HG02938 (cell line): ENCODE data around the gene TLE5.
A peak's percentile ranks its signal among the peaks of the same experiment; 100 is the strongest.
"Not testable (repeated sequence)": the region's sequence is repeated elsewhere in the genome, so short reads cannot be mapped to it uniquely, and the experiment has no call there.

Source experiments
- ATAC-seq: cut with Tn5 transposase; IDR thresholded peaks from one replicate; pipeline ENCODE4 v1.9.1; 2021; ENCODE audit warnings: mild to moderate bottlenecking, moderate library complexity; ENCODE audit not compliant: unreplicated experiment

Gene TLE5

DNA sequence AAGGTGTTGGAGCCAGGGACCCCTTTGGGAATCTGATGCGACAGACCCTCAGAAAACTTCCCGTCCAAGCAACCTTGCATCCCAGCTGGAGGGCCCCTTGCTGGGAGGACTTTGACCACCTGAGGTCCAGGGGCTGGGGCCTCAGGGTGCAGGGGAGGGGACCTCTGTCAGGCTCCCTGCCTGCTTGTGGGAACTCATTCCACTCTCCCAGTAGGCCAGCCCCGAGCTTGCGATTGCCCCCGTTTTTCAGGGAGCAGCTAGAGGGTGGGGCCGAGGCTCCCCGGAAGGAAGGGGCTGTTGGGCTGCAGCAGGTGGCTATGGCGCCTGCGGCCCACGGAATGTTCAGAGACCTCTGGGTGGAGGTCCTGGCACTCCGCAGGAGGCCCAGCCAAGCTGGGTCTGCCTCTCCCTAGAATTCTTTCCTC lies 34.6 kb upstream of the TLE5 start:
- no peak for ATAC-seq

DNA sequence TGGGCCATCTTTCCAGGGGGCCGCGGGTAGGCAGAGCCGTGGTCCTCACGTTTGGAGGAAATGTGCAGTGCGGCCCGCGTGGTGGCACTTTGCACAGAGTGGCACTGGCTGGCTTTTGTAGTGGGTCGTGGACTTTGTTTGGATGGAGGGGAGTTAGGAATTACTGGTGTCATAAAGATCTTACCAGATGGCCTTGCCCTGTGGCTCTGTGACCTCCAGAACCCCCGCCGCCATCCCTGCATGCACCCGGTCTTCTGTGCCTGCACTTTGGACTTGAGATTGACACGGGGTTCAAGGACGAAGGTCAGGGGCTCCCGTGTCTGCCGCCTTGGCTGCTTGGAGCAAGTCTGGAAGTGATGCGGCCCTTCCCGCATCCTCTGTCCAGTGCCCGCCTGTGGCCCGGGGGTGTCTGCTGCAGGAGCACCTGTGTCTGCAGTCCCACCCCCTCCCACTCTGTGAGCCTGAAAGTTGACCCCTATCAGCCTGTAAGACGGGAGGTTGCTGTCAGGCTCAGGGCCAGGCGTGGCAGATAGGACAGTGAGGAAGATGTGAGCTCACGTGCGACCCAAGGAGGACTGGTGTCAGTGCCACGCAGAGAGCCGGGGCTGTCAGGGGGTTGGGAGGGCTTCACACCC lies 34.1 kb upstream of the TLE5 start:
- ATAC-seq = no peak

DNA sequence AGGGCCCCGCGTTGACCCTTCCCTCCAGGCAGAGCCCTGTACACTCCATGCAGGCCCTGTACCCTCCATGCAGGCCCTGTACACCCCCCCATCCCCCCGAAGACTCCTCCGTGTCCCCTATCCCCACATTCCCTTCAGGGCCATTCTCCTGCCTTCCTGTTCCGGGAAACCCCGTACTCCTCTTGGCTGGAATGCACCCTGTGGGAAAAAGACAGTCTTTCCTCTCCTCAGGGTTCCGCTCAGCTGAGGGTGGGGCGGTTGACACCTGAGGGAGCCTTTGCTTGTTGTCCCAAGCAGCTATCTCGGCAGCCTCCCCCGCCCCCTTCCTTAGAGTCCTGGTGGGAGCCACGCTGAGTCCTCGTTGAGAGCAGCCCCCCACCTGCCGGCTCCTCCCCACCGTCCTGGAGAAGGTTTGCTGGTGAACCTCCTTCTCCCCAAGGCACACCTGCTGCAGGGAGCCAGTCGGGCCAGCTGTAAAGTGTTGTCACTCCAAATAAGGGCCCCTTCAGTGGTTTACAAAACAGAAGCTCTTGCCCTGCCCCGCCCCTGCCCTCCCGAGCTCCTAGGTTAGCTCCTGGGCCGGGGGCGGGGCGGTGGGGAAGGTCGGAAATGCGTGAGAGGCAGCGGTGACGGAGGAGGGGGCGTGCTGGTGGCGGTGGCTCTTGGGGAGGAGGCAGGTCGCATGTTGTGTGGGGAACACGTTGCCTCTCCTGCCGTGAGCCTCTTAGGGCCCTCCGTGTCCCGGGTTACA lies 33.3 kb upstream of the TLE5 start:
- ATAC-seq = no peak

DNA sequence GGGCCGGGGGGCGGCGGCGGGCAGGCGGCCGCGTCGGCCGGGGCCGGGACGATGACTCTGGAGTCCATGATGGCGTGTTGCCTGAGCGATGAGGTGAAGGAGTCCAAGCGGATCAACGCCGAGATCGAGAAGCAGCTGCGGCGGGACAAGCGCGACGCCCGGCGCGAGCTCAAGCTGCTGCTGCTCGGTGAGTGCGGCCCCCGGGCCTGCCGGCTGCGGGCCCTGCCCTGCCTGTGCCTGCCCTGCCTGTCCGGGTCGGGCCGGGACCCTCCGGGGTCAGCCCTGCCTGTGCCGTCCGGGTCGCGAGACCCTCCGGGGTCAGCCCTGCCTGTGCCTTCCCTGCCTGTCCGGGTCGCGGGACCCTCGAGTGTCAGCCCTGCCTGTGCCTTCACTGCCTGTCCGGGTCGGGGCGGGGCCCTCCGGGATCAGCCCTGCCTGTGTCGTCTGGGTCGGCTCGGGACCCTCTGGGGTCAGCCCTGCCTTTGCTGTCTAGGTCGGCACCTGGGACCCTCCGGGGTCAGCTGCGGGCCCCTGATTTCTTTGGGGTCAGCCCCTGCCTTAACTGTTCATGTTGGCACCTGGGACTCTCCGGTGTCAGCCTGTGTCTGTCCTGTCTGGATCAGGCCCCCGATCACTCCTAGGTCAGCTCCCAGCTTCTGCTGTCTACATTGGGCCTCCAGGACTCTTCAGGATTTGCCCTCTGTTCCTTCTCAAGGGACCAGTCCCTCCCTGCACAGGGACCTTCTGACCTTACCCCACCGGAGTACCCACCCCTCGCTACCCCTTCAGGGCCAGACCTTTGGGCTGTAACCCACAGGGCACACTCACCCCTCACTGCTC lies 32.5 kb upstream of the TLE5 start:
- no peak for ATAC-seq

DNA sequence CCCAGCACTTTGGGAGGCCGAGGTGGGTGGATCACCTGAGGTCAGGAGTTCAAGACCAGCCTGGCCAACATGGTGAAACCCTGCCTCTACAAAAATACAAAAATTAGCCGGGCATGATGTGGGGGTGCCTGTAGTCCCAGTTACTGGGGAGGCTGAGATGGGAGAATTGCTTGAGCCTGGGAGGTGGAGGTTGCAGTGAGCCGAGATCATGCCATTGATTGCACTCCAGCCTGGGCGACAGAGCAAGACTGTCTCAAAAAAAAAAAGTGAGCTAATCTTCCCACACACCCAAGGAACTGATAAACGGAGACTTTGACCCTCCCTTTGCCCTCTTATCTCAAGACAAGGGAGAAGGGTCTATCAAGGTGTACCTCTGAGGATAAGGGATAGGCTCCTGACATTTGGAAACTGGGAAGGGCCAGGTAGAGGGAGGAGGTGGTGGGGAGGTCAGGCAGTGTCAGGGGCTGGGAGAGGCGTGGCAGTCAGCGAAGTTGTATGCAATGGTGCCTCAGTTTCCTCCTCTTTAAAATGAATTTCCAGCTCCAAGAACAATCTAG lies 27.1 kb upstream of the TLE5 start:
- ATAC-seq = not testable (repeated sequence)

DNA sequence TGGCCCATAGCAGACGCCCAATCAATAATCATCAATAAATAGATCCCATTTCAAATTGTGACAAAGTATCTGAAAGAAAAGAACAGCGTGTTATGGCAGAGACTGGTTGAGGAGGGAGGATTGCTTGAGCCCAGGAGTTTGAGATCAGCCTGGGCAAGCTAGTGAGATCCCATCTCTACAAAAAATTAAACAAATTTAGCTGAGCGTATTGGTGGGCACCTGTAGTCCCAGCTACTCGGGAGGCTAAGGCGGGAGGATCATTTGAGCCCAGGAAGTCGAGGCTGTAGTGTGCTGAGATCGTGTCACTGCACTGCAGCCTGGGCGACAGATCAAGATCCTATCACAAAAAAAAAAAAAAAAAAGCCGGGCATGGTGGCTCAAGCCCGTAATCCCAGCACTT lies 25.5 kb upstream of the TLE5 start:
- ATAC-seq = no peak

DNA sequence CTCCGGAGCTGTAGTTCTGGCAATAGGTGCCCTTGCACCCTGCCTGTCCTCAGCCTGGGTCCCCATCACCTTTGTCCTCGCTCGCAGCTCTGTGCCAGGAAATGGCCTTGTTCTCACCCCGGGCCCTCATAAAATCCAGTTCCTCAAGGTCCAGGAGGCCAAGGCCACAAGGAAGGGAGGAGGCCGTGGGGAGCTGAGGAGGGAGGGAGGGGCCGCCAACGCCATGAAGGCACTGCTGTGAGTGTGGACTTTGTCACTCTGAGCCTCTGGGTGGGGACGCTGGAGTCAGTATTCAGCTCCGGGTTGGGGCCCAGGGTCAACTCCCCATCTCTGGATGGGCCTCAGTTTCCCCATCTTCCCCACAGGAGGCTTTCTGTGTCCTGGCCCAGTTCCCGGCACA lies 22.6 kb upstream of the TLE5 start:
- ATAC-seq = no peak

DNA sequence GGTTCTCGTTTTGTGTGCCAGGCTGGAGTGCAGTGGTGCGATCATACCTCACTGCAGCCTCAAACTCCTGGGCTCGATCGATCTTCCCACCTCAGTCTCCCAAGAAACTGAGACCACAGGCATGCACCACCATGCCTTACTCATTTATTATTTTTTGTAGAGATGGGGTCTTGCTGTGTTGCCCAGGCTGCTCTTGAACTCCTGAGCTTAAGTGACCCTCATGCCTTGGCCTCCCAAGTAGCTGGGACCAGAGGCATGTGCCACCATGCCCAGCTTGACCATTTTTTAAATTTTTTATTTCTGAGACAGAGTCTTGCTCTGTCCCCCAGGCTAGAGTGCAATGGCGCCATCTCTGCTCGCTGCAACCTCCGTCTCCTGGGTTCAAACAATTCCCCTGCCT lies 21.7 kb upstream of the TLE5 start:
- ATAC-seq = no peak

DNA sequence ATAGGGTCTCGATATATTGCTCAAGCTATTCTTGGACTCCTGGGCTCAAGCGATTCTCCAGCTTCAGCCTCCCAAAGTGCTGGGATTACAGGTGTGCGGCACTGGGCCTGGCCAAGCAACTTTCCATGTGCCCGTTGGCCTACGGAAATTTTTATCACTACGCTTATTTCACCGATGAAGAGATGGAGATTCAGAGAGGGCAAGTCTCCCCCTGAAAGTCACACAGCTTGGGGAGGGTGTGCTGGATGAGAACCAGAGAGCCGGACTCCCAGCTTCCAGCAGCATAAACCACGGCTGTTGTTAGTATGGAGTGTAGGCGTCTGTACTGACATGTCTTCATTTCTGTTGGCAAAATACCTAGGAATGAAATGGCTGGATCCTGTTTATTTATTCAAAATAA lies 20.0 kb upstream of the TLE5 start:
- no peak for ATAC-seq

DNA sequence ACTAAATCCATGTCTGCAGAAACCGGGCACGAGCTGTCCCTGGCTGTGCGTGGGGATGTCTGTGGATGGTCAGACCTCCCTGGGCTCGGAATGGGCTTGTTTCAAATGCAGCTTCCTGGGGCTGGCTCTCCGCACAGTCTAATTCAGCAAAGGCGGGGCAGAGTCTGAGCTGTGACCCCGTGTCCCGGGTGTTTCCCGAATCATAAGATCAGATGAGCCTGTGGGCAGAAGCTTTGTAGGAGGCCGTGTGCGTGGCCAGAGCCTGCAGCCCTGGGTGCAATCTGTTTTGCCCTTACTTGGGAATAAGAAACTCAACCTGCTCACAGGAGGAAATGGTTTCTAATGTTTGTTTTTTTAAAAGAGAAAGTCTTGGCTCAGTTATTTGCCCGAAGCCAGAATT lies 18.0 kb upstream of the TLE5 start:
- ATAC-seq = no peak

DNA sequence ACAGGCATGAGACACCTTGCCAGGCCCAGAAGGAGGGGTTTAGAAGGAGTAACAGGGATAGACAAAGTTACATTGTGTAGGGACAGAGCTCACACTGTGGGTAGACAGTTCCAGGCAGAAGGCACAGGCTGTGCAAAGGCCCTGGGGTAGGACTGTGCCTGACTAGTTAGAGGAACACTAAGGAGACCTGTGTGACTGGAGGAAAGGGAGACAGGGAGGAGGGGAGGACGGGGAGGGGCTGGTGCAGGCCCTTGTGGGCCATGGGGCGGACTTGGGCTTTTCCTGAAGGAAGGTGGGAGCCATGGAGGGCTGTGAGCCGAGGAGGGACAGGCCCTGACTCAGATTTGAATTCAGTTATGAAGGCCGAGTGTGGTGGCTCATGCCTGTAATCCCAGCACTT lies 17.3 kb upstream of the TLE5 start:
- no peak for ATAC-seq

DNA sequence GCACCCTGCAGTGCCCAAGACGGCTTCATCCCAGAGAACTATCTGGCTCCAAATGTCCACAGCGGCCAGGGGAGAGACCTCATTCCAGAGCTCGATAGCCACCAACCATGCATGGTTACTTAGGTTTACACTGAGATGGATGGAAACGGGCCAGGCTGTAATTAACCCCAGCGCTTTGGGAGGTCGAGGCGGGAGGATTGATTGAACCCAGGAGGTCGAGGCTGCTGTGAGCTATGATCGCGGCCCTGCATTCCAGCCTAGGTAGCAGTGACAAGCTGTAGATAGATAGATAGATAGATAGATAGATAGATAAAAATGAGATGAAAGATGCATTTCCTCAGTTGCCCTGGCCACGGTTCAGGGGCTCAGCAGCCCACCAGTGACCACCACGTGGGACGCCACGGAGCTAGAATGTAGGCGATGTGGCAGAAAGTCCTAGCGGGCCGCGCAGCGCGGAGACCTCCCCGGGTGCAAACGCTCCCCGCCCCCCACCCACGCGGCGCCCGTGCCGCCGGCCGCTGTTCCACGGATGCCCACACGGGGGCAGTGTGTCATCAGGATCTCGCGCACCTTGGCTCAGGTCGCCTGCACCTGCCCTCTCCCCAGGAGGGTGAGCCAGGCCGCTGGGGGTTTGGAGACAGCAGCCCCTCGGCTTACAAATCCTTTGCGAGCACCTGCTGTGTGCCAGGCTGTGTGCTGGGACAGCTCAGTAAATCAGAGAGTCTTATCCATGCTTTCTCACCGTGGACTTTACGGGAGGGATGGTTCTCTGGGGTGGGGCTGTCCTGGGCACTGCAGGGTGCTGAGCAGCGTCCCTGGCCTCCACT lies 13.5 kb upstream of the TLE5 start:
- ATAC-seq = no peak

DNA sequence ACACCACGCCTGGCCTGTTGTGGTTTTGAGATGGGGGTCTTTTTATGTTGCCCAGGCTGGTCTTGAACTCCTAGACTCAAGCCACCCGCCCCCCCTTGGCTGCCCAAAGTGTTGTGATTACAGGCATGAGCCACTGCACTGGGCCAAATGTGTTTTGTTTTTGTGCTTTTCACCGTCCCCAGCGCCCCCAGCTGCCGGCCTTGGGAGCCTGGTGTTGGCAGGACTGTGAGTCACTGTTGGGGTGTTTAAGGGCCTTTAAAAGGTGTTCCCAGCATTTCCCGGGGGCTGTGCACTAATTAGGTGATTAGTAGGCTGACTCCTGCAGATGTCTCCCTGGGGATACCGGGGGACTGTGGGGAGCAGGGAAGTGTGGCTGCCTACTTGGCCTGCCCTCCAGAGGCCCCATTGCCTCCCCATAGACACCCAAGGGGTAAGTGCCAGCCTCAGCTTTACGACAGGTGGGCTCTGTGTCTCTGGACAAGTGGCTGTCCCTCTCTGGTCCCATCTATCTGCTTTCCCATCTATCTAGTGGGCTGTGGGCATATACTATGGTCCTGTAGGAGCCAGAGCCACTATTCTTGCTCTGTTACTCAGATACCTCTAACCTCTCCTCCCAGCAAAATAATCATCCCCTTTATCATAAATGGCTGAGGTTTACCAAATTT lies 11.8 kb upstream of the TLE5 start:
- ATAC-seq = no peak

DNA sequence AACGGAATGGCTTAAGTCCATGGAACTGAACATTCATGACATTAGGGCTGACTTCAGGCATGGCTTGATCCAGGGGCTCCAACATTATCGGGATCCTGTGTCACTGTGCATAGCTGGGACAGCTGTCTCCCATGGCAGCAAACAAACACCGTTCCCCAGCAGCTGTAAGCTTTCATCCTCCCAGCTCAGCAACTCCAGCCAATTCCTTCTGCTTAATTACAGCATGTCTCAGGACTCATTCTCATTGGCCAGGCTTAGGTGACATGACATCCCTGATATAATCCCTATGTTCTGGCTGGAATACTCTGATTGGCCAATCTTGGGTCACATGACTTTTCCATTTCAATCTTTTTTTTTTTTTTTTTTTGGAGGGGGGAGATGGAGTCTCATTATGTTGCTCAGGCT lies 10.9 kb upstream of the TLE5 start:
- no peak for ATAC-seq

DNA sequence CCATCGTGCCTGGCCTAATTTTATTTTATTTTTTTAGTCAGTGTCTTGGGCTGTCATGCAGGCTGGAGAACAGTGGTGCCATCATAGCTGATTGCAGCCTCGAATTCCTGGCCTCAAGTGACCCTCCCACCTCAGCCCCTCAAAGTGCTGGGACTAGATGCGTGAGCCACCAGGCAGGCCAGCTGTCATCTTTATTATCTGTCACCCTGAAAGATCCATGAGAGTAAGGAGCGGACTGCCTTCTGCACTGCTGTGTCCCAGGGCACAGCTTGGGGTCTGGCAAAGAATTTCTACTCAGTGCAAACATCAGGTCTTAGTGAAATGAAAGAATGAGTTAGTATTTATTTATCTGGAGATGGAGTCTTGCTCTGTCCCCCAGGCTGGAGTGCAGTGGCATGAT lies 9.5 kb upstream of the TLE5 start:
- no peak for ATAC-seq

DNA sequence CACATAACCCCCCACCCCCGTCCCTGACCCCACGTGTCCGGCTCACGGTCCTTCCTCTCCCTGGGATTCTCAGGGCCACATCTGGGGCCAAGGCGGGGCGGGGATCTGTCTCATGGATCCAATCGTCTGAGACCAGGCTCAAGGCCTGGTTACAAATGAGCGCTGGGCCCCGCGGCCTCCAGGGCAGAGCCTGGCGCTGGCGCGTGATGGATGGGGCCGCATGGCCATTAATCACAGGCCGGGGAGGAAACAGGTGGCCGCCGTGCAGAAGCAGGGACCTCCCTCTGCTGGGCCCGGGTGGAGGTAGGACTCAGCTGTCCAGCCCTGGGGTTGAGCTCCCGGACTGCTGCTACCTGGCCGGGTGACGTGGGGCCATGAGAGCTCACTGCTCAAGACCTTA lies 5.8 kb upstream of the TLE5 start:
- ATAC-seq = no peak

DNA sequence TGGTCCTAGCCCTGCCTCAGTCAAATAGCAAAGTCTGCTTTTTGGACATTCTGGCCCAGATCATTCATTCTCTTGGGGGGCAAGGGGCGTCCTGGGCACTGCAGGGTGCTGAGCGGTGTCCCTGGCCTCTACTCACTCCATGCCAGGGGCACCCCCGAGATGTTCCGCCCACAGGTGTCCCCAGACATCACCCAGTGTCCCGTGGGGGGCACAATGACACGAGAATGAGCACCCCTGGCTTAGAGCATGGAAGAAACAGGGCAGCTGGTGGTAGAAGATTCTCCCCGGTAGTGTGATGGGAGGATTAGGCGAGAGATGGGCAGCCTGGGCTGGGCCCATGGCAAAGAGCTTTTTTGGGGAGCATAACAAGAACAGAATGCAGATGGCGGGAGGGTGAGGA lies 5.3 kb upstream of the TLE5 start:
- ATAC-seq = no peak

DNA sequence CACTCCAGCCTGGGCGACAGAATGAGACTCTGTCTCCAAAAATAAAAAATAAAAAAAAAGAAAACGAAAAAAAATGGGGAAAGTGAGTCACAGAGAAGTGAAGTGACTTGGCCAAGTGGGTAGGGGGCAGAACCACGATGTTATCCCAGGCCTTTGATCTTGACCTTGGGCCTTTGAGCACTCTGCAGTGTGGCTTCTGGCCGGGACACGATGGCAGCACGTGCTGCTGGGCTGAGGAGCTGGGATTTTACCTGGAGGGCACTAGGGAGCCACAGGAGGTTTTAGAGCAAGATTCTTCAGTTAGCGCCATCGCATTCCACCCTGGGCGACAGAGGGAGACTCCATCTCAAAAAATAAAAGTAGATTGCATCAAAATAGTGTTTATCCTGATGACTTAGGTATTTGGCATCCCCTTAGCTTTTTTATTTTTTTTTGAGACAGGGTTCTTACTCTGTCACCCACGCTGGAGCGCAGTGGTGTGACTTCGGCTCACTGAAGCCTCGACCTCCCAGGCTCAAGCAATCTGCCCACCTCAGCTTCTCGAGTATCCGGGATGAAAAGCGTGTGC lies 4.3 kb upstream of the TLE5 start:
- no peak for ATAC-seq

DNA sequence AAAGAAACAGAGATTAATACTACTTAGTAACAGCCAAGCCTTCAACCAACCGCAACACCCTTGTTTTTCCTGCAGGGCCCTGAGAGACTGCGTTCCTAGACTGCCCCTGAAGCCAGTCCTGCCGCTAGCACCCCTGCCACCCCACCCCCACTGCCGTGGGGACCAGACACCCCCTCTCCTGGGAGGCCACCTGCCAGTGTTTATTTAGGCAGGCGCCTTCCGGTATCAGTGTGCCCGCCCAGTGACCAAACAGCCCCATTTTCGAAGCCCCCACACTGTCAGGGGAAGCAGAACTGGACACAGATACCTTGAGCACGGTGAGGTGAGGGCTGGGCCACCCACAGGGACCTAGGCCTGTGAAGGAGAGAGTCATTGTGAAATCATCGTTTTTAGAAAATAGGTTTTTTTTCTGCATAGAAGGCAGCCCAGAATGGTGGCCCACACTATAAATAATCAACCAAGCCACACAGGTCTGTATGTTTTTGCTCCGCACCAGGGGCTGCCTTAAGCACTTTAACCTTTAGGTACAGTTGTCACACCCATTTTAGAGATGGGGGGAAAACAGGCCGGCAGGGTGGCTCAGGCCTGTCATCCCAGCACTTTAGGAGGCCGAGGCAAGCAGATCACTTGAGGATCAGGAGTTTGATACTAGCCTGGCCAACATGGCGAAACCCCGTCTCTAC lies 3.5 kb upstream of the TLE5 start:
- peak; percentile 62 for ATAC-seq

DNA sequence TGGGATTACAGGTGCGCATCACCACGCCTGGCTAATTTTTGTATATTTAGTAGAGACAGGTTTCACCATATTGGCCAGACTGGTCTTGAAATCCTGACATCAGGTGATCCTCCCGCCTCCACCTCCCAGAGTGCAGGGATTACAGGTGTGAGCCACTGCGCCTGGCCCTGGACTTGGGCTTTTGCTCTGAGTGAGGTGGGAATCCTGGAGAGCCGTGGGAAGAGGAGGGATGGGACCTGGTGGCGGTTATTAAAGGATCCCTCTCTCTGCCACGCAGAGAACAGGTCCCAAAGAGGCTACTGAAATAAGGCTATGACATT lies 1.7 kb upstream of the TLE5 start:
- ATAC-seq = no peak
